ENCODE results near the gene TAF11L14. TPM values are rescaled to one million over a fixed set of nuclear protein-coding genes. Genes with fewer than 3 reads are reported as not detected.
"Not testable (repeated sequence)": the region's sequence is repeated elsewhere in the genome, so short reads cannot be mapped to it uniquely, and the experiment has no call there.

TAF11L14 gene
- total RNA-seq, 2 experiments from 2014 or later, result not detected

GRCh38 chr5:17649232-17649631 lies 15.0 kb downstream of the TAF11L14 start:
- H3K36me3 Mint-ChIP-seq (ENCODE audit: low read depth); CTCF ChIA-PET; POLR2A ChIA-PET; H3K27me3 Mint-ChIP-seq; H3K4me1 Mint-ChIP-seq; H3K27ac Mint-ChIP-seq; H3K4me3 Mint-ChIP-seq; DNase-seq: not testable (repeated sequence)
- peaks cover 16% of the 10 kb centered on the region for H3K9me3 Mint-ChIP-seq

GRCh38 chr5:17655201-17655759 lies 21.0 kb downstream of the TAF11L14 start:
- H3K27me3 Mint-ChIP-seq; H3K4me3 Mint-ChIP-seq; H3K4me1 Mint-ChIP-seq; POLR2A ChIA-PET; DNase-seq; H3K36me3 Mint-ChIP-seq (ENCODE audit: low read depth); H3K27ac Mint-ChIP-seq: not testable (repeated sequence)
- CTCF ChIA-PET, result interaction anchor here (0.6 kb wide), 1 partner anchor 1112 kb away, joined by 3 read pairs; no protein-coding TSS in a partner anchor
- peaks cover 12% of the 10 kb centered on the region for H3K9me3 Mint-ChIP-seq

- peaks cover 12% of the 10 kb centered on the region for H3K9me3 Mint-ChIP-seq
- no peaks in the 10 kb centered on the region for H3K27me3 Mint-ChIP-seq
- no peak overlapping the region for H3K4me3 Mint-ChIP-seq
- no peaks in the 10 kb centered on the region for H3K4me1 Mint-ChIP-seq
- H3K36me3 Mint-ChIP-seq (ENCODE audit: low read depth), result no peaks in the 10 kb centered on the region
- no peak for DNase-seq
- CTCF ChIA-PET, result no interaction called here
- POLR2A ChIA-PET, result no interaction called here
- H3K27ac Mint-ChIP-seq, result no peak overlapping the region
Observed at GRCh38 chr5:17655921-17656320, 21.7 kb downstream of the TAF11L14 start.

GRCh38 chr5:17663182-17663581 lies 28.9 kb downstream of the TAF11L14 start:
- Mint-ChIP-seq H3K36me3 (ENCODE audit: low read depth) (no peaks in the 10 kb centered on the region), H3K4me1 (no peaks in the 10 kb centered on the region), H3K27me3 (no peaks in the 10 kb centered on the region), H3K27ac (no peak overlapping the region), H3K4me3 (no peak overlapping the region), H3K9me3 (peaks cover 13% of the 10 kb centered on the region)
- DNase-seq, result no peak
- ChIA-PET CTCF (no interaction called here), POLR2A (no interaction called here)

GRCh38 chr5:17665836-17666235 lies 31.6 kb downstream of the TAF11L14 start:
- Mint-ChIP-seq H3K36me3 (ENCODE audit: low read depth) (no peaks in the 10 kb centered on the region), H3K4me1 (no peaks in the 10 kb centered on the region), H3K27me3 (no peaks in the 10 kb centered on the region), H3K4me3 (no peak overlapping the region), H3K9me3 (peaks cover 15% of the 10 kb centered on the region), H3K27ac (no peak overlapping the region)
- ChIA-PET POLR2A (no interaction called here), CTCF (interaction anchor here (0.6 kb wide), 1 partner anchor 20 kb away, joined by 3 read pairs; no protein-coding TSS in a partner anchor)
- no peak for DNase-seq

GRCh38 chr5:17666726-17667235 lies 32.5 kb downstream of the TAF11L14 start:
- POLR2A ChIA-PET, result no interaction called here
- H3K36me3 Mint-ChIP-seq (ENCODE audit: low read depth), result no peaks in the 10 kb centered on the region
- CTCF ChIA-PET, result no interaction called here
- H3K27ac Mint-ChIP-seq, result no peak overlapping the region
- H3K9me3 Mint-ChIP-seq, result peaks cover 19% of the 10 kb centered on the region
- DNase-seq, result no peak
- no peak overlapping the region for H3K4me3 Mint-ChIP-seq
- no peaks in the 10 kb centered on the region for H3K27me3 Mint-ChIP-seq
- H3K4me1 Mint-ChIP-seq, result no peaks in the 10 kb centered on the region

- CTCF ChIA-PET, result interaction anchor here (0.6 kb wide), 1 partner anchor 51 kb away, joined by 4 read pairs; no protein-coding TSS in a partner anchor
- H3K4me1 Mint-ChIP-seq, result no peaks in the 10 kb centered on the region
- peaks cover 10% of the 10 kb centered on the region for H3K9me3 Mint-ChIP-seq
- H3K36me3 Mint-ChIP-seq (ENCODE audit: low read depth), result no peaks in the 10 kb centered on the region
- no peaks in the 10 kb centered on the region for H3K27me3 Mint-ChIP-seq
- no peak overlapping the region for H3K4me3 Mint-ChIP-seq
- H3K27ac Mint-ChIP-seq, result no peak overlapping the region
- POLR2A ChIA-PET, result no interaction called here
- DNase-seq, result no peak
Observed at GRCh38 chr5:17670353-17670752, 36.1 kb downstream of the TAF11L14 start.

- peaks cover 4% of the 10 kb centered on the region for H3K9me3 Mint-ChIP-seq
- H3K27me3 Mint-ChIP-seq, result no peaks in the 10 kb centered on the region
Observed at GRCh38 chr5:17678751-17679324, 44.6 kb downstream of the TAF11L14 start.

GRCh38 chr5:17679597-17680203 lies 45.4 kb downstream of the TAF11L14 start:
- no peak for DNase-seq
- ChIA-PET POLR2A (no interaction called here), CTCF (no interaction called here)
- Mint-ChIP-seq H3K36me3 (ENCODE audit: low read depth) (no peaks in the 10 kb centered on the region), H3K27me3 (no peaks in the 10 kb centered on the region), H3K4me3 (no peak overlapping the region), H3K4me1 (no peaks in the 10 kb centered on the region), H3K9me3 (peaks cover 4% of the 10 kb centered on the region), H3K27ac (no peak overlapping the region)

More at GRCh38 chr5:17678751-17679324, 44.6 kb downstream of the TAF11L14 start:
- ChIA-PET CTCF (no interaction called here), POLR2A (no interaction called here)
- no peak for DNase-seq
- Mint-ChIP-seq H3K27ac (no peak overlapping the region), H3K4me1 (no peaks in the 10 kb centered on the region), H3K36me3 (ENCODE audit: low read depth) (no peaks in the 10 kb centered on the region), H3K4me3 (no peak overlapping the region)

- peaks cover 4% of the 10 kb centered on the region for H3K9me3 Mint-ChIP-seq
- no peaks in the 10 kb centered on the region for H3K36me3 Mint-ChIP-seq (ENCODE audit: low read depth)
- ChIA-PET CTCF (no interaction called here), POLR2A (no interaction called here)
- no peak overlapping the region for H3K4me3 Mint-ChIP-seq
- no peak for DNase-seq
- H3K27ac Mint-ChIP-seq, result no peak overlapping the region
- H3K27me3 Mint-ChIP-seq, result no peaks in the 10 kb centered on the region
- H3K4me1 Mint-ChIP-seq, result no peaks in the 10 kb centered on the region
Observed at GRCh38 chr5:17680737-17681136, 46.5 kb downstream of the TAF11L14 start.

Other genes starting within 250 kb of the TAF11L14 start
- gene TAF11L2, start 136.2 kb upstream of the TAF11L14 start, total RNA-seq, result not detected
- gene TAF11L3, start 116.1 kb upstream of the TAF11L14 start, total RNA-seq, result not detected
- not detected for gene TAF11L4, start 112.7 kb upstream of the TAF11L14 start, total RNA-seq
- not detected for gene TAF11L5, start 109.2 kb upstream of the TAF11L14 start, total RNA-seq
- gene TAF11L6, start 105.8 kb upstream of the TAF11L14 start, total RNA-seq, result not detected
- gene TAF11L7, start 48.7 kb upstream of the TAF11L14 start, total RNA-seq, result not detected
- not detected for gene TAF11L8, start 43.5 kb upstream of the TAF11L14 start, total RNA-seq
- not detected for gene TAF11L9, start 40.1 kb upstream of the TAF11L14 start, total RNA-seq
- not detected for gene TAF11L10, start 36.6 kb upstream of the TAF11L14 start, total RNA-seq
- not detected for gene TAF11L11, start 30.3 kb upstream of the TAF11L14 start, total RNA-seq
- not detected for gene TAF11L12, start 24.1 kb upstream of the TAF11L14 start, total RNA-seq
- not detected for gene TAF11L13, start 2.4 kb upstream of the TAF11L14 start, total RNA-seq